Liver (tissue), 9 donors: ENCODE results near the gene FNBP1. TPM values are rescaled to one million over a fixed set of nuclear protein-coding genes. Genes with fewer than 3 reads are reported as not detected.

Source experiments
- DNase-seq: peaks from one replicate; pipeline ENCODE4 v3.0.0-alpha.2; 2017; ENCODE audit warnings: low spot score
- H3K27ac ChIP-seq, 2 donors: one replicate each; pipeline ENCODE4 v1.7.0; 2013; ENCODE audit warnings: inconsistent platforms in 2 of 2, low read length in 2 of 2, control low read depth in 1 of 2, low read depth in 1 of 2, mild to moderate bottlenecking in 1 of 2
- H3K27me3 ChIP-seq, 4 donors: one replicate each; pipeline versions ENCODE4 v1.6.1 to v1.7.0; 2013; ENCODE audit warnings: low read length in 3 of 4, inconsistent platforms in 1 of 4, mild to moderate bottlenecking in 1 of 4, moderate library complexity in 1 of 4; ENCODE audit not compliant: control insufficient read depth in 4 of 4, insufficient read depth in 4 of 4
- H3K36me3 ChIP-seq, 4 donors: one replicate each; pipeline versions ENCODE4 v1.6.1 to v1.7.0; 2013; ENCODE audit warnings: low read length in 3 of 4, mild to moderate bottlenecking in 3 of 4, low read depth in 1 of 4, moderate library complexity in 1 of 4; ENCODE audit not compliant: control insufficient read depth in 4 of 4, insufficient read depth in 3 of 4
- H3K4me1 ChIP-seq, 4 donors: one replicate each; pipeline versions ENCODE4 v1.6.1 to v1.7.0; 2013; ENCODE audit warnings: low read length in 3 of 4, mild to moderate bottlenecking in 3 of 4, moderate library complexity in 1 of 4; ENCODE audit not compliant: control insufficient read depth in 4 of 4, insufficient read depth in 4 of 4
- H3K4me3 ChIP-seq, 3 donors: one replicate each; pipeline versions ENCODE4 v1.6.1 to v1.7.0; 2013; ENCODE audit warnings: low read length in 3 of 3, control low read depth in 1 of 3, low read depth in 1 of 3, mild to moderate bottlenecking in 1 of 3
- H3K9ac ChIP-seq, 2 donors: one replicate each; pipeline ENCODE4 v1.7.0; 2013; ENCODE audit warnings: low read length in 2 of 2, mild to moderate bottlenecking in 2 of 2, moderate library complexity in 2 of 2, control low read depth in 1 of 2, low read depth in 1 of 2
- H3K9me3 ChIP-seq, 4 donors: one replicate each; pipeline versions ENCODE4 v1.6.1 to v1.7.0; 2013; ENCODE audit warnings: low read length in 3 of 4; ENCODE audit not compliant: control insufficient read depth in 4 of 4
- CTCF ChIP-seq: fragments of 150-350 bp; IDR thresholded peaks from 2 replicates; pipeline ENCODE4 v1.5.1; 2017; ENCODE audit warnings: improper control_type of control experiment, low read depth, low read length; ENCODE audit not compliant: missing input control
- EGR1 ChIP-seq, 2 donors: IDR thresholded peaks; 2 replicates each; pipeline ENCODE4 v1.6.1; 2016 to 2018; ENCODE audit warnings: antibody characterized with exemption in 2 of 2, low read depth in 2 of 2
- FOXA1 ChIP-seq: IDR thresholded peaks from 2 replicates; pipeline ENCODE4 v1.6.1; 2016; ENCODE audit warnings: antibody characterized with exemption
- FOXA2 ChIP-seq: IDR thresholded peaks from 2 replicates; pipeline ENCODE4 v1.6.1; 2016; ENCODE audit warnings: antibody characterized with exemption
- GABPA ChIP-seq, 2 donors: IDR thresholded peaks in 1 of 2; conservative IDR thresholded peaks in 1 of 2; 2 replicates each; pipeline ENCODE4 v1.6.1; 2016; ENCODE audit warnings: antibody characterized with exemption in 2 of 2, mild to moderate bottlenecking in 1 of 2, moderate library complexity in 1 of 2
- HNF4A ChIP-seq, 2 donors: conservative IDR thresholded peaks; 2 replicates each; pipeline ENCODE4 v1.6.1; 2016; ENCODE audit warnings: antibody characterized with exemption in 2 of 2, mild to moderate bottlenecking in 2 of 2
- HNF4G ChIP-seq: IDR thresholded peaks from 2 replicates; pipeline ENCODE4 v1.6.1; 2016; ENCODE audit warnings: antibody characterized with exemption
- JUND ChIP-seq, 2 donors: IDR thresholded peaks; 2 replicates each; pipeline ENCODE4 v1.6.1; 2016; ENCODE audit warnings: antibody characterized with exemption in 2 of 2
- NR2F2 ChIP-seq: IDR thresholded peaks from 2 replicates; pipeline ENCODE4 v1.6.1; 2016; ENCODE audit warnings: antibody characterized with exemption
- RAD21 ChIP-seq, 2 donors: IDR thresholded peaks; 2 replicates each; pipeline ENCODE4 v1.6.1; 2016; ENCODE audit warnings: antibody characterized with exemption in 2 of 2, mild to moderate bottlenecking in 2 of 2
- REST ChIP-seq: IDR thresholded peaks from 2 replicates; pipeline ENCODE4 v1.6.1; 2016; ENCODE audit warnings: antibody characterized with exemption, mild to moderate bottlenecking
- RXRA ChIP-seq, 2 donors: IDR thresholded peaks; 2 replicates each; pipeline ENCODE4 v1.6.1; 2017 to 2018; ENCODE audit warnings: antibody characterized with exemption in 2 of 2, mild to moderate bottlenecking in 1 of 2
- SP1 ChIP-seq: IDR thresholded peaks from 2 replicates; pipeline ENCODE4 v1.6.1; 2018; ENCODE audit warnings: antibody characterized with exemption, mild to moderate bottlenecking
- TAF1 ChIP-seq: conservative IDR thresholded peaks from 2 replicates; pipeline ENCODE4 v1.6.1; 2016; ENCODE audit warnings: antibody characterized with exemption, mild to moderate bottlenecking
- YY1 ChIP-seq: IDR thresholded peaks from 2 replicates; pipeline ENCODE4 v1.6.1; 2016; ENCODE audit warnings: antibody characterized with exemption, mild to moderate bottlenecking
- ZBTB33 ChIP-seq: IDR thresholded peaks from 2 replicates; pipeline ENCODE4 v1.6.1; 2016; ENCODE audit warnings: antibody characterized with exemption
- WGBS: extraction: QIAGEN DNeasy Blood & Tissue Kit; methylation state at CpG from one replicate; pipeline ENCODE4 v1.1.7; 2013; 5-methylcytosine and 5-hydroxymethylcytosine counted together
- polyA plus RNA-seq, 2 donors: library from polyadenylated mRNA; stranded (reverse) in 1 of 2; unstranded in 1 of 2; fragments of 200-250 nt in 1 of 2; fragments of >200 nt in 1 of 2; fragmentation: Nextera tagmentation in 1 of 2; extraction: Ambion mirVana in 1 of 2; gene quantifications; one replicate each; pipeline versions ENCODE4 v1.2.1 to v1.2.3, GENCODE V29; 2013 to 2015
- total RNA-seq, 2 donors: library from RNA; depleted of rRNA; stranded (reverse); fragments of >200 nt; gene quantifications; one replicate each; pipeline ENCODE4 v1.2.3, GENCODE V29; 2014
- TF ChIP-seq, protein P1 (sequence below): IDR thresholded peaks from 2 replicates; pipeline ENCODE4 v1.6.1; 2016; ENCODE audit warnings: antibody characterized with exemption
- TF ChIP-seq, protein P2 (sequence below): IDR thresholded peaks from 2 replicates; pipeline ENCODE4 v1.6.1; 2016; ENCODE audit warnings: antibody characterized with exemption
- donor health status: healthy.
- donor health status: healthy.
- donor health status: healthy.
- donor health status: healthy.
- donor health status: healthy.

Gene FNBP1
- total and polyA plus RNA-seq, 4 donors = 6.6 to 15.6 (median 12.3) TPM

- Histone ChIP-seq H3K9ac (no peak overlapping the region), H3K36me3 (peaks cover 6 to 37% (median 16%) of the 10 kb centered on the region in 4 donors), H3K4me1 (peaks cover 0 to 12% (median 8%) of the 10 kb centered on the region in 4 donors), H3K4me3 (no peak overlapping the region), H3K9me3 (no peaks in the 10 kb centered on the region), H3K27ac (no peak overlapping the region), H3K27me3 (no peaks in the 10 kb centered on the region)
- peak; percentile 32 for DNase-seq
- TF ChIP-seq CTCF (no peak), FOXA1 (no peak), RAD21 (IDR thresholded peaks at IDR 0.05) (no peak), SP1 (no peak), FOXA2 (no peak), HNF4A (conservative IDR thresholded peaks at IDR 0.05) (no peak)
- TF ChIP-seq, protein P1, sequence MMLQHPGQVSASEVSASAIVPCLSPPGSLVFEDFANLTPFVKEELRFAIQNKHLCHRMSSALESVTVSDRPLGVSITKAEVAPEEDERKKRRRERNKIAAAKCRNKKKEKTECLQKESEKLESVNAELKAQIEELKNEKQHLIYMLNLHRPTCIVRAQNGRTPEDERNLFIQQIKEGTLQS = no peak
- 69% methylated on average over 11 of the region's 11 CpGs for WGBS
Observed at GRCh38 chr9:129864991-129865647, 177.9 kb downstream of the FNBP1 start.

GRCh38 chr9:129863059-129863690, 179.8 kb downstream of the FNBP1 start:
- H3K4me1 ChIP-seq = peaks cover 0 to 3% (median 0%) of the 10 kb centered on the region in 4 donors
- 75% methylated on average over 14 of the region's 14 CpGs for WGBS
- H3K36me3 ChIP-seq = peaks cover 9 to 45% (median 21%) of the 10 kb centered on the region in 4 donors
- TF ChIP-seq HNF4A (conservative IDR thresholded peaks at IDR 0.05) (no peak), ZBTB33 (no peak), FOXA1 (no peak), GABPA (IDR thresholded peaks at IDR 0.05 in 1 of 2, conservative IDR thresholded peaks at IDR 0.05 in 1 of 2) (no peak), RXRA (IDR thresholded peaks at IDR 0.05) (no peak), NR2F2 (no peak), TAF1 (no peak), EGR1 (IDR thresholded peaks at IDR 0.05; ENCODE audit: low read depth in 2 of 2) (no peak), YY1 (no peak), FOXA2 (no peak), REST (no peak), SP1 (no peak), CTCF (no peak), RAD21 (IDR thresholded peaks at IDR 0.05) (no peak), HNF4G (no peak), JUND (IDR thresholded peaks at IDR 0.05) (no peak)
- TF ChIP-seq, protein P1 = no peak
- TF ChIP-seq, protein P2, sequence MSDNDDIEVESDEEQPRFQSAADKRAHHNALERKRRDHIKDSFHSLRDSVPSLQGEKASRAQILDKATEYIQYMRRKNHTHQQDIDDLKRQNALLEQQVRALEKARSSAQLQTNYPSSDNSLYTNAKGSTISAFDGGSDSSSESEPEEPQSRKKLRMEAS = no peak
- no peaks in the 10 kb centered on the region for H3K27me3 ChIP-seq
- H3K9me3 ChIP-seq = no peaks in the 10 kb centered on the region
- no peak overlapping the region for H3K9ac ChIP-seq
- DNase-seq = peak; percentile 84
- H3K27ac ChIP-seq = no peak overlapping the region
- no peak overlapping the region for H3K4me3 ChIP-seq
